SK-N-MC (cell line): ENCODE results near the gene HS3ST1.

Source experiments
- EZH2 ChIP-seq: fragments of 200-600 bp; sonication (generic); IDR thresholded peaks from one replicate; pipeline ENCODE4 v1.6.1; 2017; ENCODE audit warnings: antibody characterized with exemption
- FOXP2 ChIP-seq: optimal IDR thresholded peaks from 2 replicates; pipeline ENCODE3; 2011; ENCODE audit warnings: mild to moderate bottlenecking, moderate library complexity; ENCODE audit not compliant: insufficient read depth; ENCODE audit errors: extremely low read length, control extremely low read depth
- POLR2AphosphoS5 ChIP-seq: IDR thresholded peaks from 2 replicates; pipeline ENCODE4 v1.6.1; 2012; ENCODE audit warnings: mild to moderate bottlenecking, low read depth, low read length, borderline replicate concordance

DNA sequence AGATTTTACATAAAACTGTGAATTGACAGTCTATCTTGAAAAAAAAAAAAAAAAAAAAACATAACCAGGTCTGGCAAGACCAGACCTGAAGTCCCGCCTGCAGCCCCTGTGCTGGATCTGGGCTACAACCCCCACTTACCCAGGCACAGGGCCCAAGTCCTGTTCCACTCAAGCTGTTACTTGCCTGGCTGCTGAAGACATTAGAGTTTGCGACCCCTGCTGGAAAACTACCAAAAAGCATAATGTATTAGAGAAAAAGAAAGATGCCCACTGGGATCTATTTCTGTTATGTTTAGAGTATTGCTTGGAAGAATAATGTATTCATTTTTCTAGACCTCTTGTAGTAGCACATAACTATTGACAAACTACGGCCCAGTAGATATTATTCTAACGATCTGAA, 4.7 kb downstream of the HS3ST1 start:
- TF ChIP-seq EZH2 = no peak
- TF ChIP-seq POLR2AphosphoS5 = no peak
- no peak for TF ChIP-seq FOXP2
